RPMI7951 (cell line): ENCODE results near the gene TMIE. TPM values are rescaled to one million over a fixed set of nuclear protein-coding genes. Genes with fewer than 3 reads are reported as not detected.
"Not testable (repeated sequence)": the region's sequence is repeated elsewhere in the genome, so short reads cannot be mapped to it uniquely, and the experiment has no call there.

Source experiments
- DNase-seq: peaks from one replicate; pipeline ENCODE4 v3.0.0-alpha.2; 2012; ENCODE audit warnings: low read depth
- total RNA-seq: library from RNA; depleted of rRNA; stranded (reverse); fragments of >200 nt; shearing (Covaris generic); gene quantifications from 2 replicates; pipeline ENCODE4 v1.2.3, GENCODE V29; 2014

The TMIE gene
- total RNA-seq, 1 experiment from 2014 or later, result not detected

DNA sequence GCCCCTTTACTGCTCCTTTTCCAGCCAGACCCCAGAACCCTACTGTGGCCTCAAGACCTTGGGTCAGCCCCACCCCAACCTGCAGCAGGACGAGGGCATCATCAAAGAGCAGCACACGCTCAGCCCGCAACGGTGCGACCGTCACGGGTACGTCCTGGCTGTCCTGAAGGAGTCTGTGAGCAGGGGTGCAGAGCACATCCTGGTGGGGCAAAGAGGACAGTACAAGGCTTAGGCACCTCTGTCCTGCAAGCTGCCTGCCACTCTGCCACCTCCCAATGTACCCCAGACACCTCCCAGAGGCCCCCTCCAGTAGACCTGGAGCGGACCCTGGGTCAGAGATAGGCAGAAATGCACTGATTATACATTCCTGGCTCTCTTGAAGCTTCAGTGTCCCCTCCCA is 15.7 kb upstream of the TMIE start:
- no peak for DNase-seq

DNA sequence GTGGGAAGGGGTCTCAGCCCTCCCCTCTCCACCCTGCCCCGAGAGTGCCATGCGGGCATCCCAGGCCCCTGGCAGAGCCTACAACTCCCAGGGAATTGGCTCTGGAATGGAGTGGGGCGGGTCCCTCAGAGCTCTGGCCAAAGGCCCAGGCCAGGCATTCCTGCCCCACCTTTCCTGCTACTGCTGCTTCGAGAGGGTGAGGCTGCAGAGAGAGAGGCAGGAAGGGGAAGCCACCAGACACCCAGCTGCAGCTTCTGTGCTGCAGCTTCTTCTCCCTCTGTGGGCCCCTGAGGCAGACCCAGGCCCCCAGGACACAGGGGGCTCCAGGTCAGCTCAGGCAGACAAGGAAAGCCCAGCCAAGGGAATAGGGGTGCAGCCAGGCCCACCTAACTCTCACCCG is 10.4 kb upstream of the TMIE start:
- DNase-seq, result no peak

DNA sequence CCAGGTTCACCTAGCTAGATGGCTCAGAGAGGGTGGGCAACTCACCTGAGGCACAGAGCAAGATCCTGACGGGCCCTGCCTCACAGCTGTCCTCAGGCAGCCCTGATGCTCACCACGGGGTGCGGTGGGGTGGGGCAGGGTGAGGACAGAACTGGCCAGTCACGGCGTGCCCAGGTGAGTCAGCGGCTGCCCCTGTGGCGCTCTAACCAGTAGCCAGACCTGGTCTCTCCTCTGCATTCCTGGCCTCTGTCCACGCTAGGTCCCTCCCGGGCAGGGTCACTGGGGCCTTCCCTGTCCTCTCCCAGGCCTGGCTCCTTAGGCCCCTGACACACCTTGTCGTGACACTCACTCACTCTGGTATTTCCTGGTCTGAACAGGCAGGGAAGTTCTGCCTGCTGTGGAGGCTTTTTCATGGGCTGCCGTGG is 8.6 kb upstream of the TMIE start:
- DNase-seq, result no peak

DNA sequence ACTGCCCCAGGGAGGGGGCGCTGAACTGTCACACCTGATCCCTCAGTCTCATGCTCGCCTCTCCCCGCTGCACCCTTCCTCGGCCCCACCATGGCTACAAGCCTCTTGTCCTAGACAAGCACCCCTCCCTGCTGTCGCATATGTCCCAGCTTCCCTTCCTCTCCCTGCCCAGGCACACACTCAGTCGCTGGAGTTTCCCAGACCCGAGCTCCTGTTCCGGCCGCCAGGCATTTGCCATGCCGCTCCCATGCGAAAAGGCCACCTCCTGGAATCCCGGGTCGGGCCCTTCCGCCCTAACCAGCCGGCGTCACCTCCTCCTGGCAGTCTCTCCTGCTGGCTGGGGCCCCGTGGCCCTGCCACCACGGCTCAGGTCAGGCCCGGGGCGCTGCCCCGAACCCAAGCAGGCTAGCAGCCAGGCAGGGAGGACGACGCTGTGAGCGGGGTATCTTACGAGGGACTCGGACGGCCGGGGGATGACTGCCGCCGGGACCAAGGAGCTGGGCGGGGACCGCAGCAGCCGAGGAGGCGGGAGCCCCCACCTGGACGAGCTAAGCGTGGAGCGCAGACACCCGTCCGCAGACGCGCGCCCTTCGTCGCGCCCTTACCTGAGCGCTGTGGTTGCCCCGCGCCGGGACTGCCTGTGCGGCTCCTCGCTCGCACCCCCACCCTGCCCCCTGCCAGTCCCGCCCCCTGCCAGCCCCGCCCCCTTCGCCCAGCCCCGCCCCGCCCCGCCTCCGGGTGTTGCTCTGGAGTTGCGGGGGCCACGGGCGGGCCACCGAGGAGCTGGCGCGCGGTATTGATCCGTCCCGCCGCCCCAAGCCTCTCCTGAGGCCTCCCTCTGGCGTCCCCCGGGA is 7.9 kb upstream of the TMIE start, which contains the start of gene ALS2CL:
TSS of gene ALS2CL (minus strand) at position 642 of the 854 bp plus-strand sequence. CDS start 4,239 bp downstream, outside the sequence.
- DNase-seq, result peak; percentile 32

DNA sequence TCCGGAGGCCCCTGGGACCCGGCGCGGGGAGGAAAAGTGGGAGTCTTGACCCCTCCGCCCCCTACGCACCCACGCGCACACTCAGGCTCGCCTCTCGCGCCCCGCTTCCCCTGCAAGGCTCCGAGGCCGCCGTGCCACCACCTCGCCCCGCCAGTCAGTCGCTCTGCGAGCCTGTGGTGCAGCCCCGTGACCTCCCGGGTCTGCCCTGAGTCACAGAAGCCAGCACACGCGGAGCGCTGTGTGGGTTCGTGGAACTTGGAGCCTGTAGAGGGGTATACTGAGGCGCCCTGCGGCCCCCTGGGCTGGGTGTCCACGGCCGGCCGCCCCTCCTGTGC is 7.3 kb upstream of the TMIE start:
- DNase-seq, result no peak

DNA sequence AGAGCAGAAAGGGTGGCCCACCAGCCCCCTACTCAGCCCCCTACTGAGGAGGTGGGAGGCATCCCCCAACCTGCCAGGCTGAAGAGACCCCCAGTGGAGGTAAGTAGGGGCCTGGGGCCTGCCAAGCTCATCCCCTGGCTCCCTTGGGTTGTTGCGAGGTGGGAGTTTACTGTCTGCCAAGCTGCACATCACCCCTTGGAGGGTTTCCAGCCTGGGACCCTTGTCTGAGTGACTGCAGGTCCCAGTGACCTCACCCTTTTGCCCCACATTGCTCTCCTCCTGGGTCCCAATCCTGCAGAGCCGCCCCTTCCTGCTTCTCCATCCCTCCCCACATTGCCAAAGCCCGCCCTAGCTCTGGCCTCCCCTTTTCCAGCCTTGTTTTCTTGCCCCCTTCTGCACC is 6.7 kb upstream of the TMIE start:
- DNase-seq, result no peak

DNA sequence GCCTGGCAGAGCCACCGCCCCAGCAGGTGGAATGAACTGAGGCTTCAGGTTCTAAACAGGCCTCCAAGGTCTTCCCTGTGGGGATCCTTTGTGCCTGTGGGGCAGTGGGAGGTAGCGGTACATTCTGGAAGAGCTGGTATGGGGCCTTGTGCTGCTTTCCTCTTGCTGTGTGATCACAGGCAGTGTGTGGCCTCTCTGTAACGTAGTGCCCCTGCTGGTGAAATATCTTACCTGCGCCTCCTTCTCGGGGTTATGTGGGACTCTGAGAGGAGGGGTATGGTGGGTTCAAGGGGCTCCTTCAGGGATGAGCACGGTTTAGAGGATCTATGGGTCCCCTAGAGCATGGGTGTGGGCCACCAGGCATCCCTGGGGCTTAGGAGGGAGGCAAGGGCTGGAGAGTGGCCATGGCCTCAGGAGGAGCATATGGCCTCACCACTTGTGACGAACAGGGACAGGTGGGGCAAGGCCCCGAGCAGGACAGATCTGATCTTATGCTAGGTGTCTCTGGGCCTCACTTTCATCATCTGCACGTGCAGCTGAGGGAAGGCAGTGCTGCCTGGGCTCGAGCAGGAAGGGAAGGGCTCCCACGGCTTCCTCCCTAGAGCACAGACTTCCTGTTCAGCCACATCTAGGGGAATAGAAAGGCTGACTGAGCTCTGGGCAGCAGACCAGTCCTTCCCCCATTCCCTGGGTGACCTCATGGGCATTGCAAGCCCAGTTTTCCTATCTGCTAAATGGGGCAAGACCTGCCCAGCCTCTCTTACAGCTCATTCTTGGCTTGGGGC is 5.8 kb upstream of the TMIE start:
- no peak for DNase-seq

DNA sequence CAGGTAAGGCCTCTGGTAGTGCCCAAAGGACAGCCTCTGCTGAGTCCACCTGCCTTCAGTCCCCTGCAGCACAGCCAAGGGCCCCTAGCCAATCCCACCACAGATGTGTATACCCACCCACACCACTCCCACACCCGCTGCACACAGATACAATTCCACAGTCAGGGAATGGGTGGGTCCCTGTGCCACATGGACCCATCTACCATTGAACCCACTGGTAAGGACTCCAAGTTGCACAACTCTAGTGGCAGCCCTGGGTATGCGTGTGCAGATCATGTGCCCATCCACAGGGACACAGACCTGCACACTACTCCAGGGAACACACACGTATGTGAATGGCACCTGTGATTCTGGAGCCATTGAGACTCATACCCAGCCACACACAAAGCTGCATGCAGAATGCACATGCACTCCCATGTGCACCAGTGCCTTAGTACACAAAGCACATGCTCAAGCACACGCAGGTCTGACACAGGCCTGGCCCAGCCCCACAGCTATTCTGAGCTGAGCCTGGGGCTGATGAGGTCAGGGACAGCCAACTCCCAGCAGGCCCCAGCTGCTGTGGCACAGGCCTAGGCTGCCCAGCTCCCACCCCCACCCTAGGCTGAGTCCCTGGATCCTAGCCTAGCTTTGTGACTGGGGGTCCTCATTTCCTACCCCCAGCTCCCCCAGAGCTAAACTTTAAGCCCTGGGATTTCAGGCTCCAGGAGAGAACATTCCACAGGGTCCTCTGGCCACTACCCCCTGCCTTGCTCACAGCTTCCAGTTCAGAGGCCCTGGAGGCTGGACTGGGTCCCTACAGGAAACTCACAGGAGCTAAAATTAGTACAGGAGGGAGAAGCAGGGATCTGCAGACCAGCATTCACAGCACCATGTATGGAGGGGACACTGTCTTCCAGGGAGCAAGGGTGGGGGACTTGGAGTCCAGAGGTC is 5.0 kb upstream of the TMIE start:
- peak; percentile 53 for DNase-seq

DNA sequence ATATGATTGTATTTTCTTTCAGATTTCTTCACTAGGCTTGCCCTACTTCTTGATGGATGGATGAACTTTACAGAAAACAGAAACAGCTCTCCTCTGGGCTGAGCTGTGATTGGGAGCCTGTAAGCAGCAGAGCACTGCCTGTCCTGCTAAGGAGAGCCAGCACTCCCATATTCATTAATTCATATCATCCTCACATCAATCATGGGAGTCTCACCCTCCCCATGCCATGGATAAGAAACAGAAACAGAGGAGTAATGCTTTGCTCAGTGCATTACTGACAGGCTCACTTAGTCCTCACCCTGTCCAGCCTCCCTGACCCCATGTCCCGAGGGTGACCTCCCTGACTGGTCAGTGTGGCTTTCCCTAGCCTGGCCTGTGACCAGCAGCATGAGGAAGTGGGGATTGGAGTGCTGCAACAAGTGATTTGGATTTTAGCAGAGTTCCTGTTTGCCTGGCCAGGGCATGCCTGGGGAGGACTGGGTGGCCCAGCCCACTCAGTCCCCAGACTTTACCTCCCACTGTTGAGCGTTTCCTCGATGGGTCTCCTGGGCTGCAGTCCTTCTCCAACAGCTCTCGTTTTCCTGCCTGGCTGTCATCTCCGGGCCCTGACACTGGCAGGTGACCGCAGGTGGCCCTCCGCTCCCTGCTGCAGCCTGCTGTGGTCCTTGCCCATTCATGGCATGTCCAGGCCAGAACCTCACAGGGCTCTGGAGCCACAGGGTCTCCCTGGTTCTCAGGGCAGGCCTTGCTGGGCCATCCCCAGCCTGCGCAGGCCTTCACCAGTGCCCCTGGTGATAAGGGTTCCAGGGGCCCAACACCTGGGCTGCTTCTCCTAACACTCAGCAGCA is 1.3 kb upstream of the TMIE start:
- no peak for DNase-seq

DNA sequence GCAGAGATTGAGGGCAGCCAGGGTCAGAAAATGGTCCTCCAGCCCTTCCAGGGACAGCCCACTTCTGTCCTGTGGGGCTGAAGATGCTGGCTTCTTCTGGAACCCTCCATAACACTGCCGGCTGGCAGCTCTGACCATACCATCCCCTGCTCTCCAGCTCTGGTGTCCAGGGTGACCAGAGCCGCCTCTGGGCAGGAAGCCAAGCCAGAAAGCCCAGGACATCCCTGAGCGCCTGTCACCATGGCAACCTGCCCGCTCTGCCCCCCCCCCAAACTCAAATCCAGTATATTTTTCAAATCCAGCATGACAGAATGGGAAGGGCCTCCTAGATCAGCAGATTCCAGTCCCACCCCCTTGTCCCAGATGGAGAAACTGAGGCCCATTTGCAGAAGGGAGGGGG is 420 bp upstream of the TMIE start:
- DNase-seq, result peak; percentile 55

DNA sequence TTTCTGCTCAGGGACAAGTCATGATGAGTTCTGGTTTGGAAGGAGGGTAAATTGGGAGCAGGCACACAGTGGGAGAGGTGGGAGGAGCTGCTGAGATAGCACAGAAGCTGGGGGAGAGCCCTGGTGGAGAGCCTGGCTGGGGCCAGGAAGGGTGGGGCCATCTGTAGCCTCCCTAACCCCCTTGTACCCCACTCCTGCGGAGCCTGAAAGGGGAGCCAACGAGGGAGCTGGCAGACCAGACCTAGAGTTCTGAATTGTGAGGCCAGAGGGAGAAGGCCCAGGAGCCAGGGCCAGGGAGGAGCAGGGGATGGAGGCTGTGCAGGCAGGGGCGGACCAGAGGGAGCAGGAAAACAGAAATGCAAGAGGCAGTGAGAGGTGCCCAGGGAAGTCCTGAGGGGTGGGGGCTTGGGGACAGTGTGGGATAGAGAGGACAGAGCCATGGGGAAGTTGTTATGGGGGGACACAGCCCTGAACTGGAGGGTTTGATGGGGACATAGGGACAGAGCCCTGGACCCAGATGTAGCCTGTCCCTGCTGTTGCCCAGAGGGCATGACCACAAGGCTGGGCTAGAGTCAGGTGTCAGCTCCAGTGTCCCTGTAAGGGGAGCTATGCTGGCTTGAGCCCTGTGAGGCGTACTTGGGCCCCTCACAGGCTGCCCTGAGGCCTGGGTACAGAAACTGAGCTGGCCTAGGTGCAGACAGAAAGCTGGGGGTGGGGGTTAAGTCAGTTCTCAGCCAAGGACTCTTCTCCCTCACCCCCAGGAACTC is 1.2 kb downstream of the TMIE start:
- DNase-seq, result peak; percentile 21

DNA sequence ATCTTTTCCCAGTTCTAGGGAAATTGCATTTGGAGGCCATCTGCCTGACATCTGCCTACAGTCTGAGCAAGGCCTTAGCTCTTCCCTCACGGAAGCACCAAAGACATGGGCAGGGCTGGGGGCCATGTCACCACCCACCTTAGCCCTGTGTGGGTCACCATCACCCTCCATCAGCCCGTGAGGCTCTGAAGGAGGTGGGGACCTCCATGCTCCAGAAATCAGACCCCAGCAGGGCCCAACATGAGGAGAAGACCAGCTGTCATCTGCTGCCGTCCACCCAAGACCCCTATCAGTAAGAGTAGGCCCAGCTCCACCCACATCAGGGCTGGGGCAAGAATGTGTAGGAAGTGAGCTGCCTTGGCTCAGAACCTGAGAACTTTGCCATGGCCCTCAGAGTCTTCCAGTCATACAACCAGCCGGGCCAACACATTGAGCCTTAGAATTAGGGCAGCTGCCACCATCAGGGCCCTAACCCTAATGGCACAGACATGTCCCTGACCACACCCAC is 1.9 kb downstream of the TMIE start:
- no peak for DNase-seq

DNA sequence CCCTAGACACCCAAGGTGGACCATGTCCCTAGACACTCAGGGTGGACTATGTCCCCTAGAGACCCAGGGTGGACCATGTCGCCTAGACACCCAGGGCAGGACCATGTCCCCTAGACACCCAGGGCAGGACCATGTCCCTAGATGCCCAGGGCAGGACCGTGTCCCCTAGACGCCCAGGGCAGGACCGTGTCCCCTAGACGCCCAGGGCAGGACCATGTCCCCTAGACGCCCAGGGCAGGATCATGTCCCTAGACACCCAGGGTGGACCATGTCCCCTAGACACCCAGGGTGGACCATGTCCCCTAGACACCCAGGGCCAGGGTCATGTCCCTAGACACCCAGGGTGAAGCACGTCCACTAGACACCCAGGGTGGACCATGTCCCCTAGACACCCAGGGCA is 3.2 kb downstream of the TMIE start:
- DNase-seq, result not testable (repeated sequence)

DNA sequence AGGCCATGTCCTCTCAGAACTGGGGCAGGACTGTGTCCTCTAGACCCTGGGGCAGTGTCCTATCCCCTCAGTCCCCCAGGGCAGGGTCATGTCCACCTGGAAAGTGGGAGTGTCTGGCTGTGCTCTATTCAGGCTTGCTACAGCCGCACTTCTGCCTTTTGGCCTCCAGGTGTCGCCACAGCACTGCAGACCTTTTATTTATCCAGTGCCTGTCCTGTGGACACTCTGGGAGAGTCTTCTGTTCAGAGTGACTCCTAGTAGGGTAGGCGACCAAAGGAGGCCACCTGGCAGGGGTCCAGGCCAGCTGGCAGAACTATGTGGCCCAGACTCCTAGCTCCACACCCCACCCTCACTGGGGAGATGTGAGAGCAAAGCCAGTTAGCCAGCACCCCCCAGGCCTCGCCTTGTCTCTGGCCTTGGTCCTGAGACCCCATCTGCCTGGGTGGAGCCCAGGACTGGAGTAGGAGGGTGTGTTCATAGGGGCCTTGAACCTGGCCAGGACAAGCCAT is 3.9 kb downstream of the TMIE start:
- DNase-seq, result peak; percentile 69

DNA sequence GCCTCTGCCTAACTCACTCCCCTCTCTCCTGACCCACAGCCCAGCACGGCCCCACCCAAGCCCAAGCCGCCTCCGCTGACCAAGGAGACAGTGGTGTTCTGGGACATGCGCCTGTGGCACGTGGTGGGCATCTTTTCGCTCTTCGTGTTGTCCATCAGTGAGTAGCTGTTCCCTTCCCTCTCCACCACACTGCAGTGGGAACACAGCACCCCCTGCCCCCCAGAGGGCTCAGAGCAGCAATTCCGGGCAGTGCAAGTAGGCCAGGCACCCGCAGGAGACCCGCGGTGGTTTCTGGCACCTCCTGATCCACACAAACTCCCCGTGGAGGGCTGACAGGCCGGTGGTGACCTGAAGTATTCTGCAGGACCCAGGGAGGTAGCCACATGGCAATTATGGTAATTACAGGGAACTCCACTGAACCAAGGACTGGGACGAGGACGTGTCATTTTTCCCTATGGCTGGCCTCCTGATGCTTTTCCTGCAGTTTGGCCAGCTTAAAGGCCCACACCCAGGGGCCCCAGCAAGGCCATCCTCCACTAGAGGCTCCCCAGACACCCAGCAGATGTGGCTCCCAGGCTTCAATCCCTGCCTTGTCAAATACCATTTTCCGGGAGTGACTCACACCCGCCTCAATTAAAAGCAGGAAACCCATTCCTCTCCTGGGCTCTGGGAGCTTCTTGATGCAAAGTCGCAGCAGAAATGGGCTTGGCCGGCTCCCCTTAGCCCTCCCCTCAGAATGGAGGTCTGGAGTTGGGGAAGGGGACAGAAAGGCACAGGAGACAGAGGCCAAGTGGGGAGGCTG is 4.8 kb downstream of the TMIE start:
- DNase-seq, result peak; percentile 86

DNA sequence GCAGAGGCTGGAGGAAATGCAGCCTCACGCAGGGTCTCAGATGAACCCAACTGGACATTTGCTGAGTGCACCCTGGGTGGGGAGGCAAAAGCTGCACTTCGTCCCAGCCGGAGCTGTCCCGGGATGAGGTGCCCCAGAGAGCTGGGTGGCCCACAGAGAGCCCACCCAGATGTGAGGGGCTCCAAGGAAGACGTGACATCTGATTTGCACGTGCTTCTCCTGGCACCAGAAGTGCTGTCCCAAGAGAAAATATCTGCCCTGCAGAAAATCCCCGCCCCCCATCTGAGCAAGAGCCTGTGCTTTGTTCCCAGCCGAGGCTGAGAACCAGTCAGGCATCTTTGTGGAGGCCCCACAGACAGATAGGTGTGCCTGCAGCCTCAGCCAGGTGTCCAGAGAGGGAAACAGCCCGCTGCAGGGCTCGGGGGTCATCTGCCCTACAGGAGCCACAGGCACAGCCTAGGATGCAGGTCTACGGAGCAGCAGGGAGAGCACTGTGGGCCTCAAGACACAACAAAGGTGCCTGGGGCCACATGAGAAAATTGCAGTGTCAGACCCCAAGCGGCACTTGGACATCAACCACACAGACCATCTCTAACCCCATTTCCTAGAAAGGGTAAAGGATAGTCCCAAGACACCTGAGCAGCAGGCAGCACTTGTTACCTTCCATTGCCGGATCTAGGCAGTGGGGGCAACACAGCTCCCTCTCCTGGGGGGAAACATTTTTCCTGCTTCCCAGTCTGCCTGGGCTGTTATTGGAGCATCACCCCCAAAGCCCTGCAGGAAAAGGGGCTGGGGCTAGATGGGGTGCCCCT is 5.8 kb downstream of the TMIE start:
- no peak for DNase-seq

DNA sequence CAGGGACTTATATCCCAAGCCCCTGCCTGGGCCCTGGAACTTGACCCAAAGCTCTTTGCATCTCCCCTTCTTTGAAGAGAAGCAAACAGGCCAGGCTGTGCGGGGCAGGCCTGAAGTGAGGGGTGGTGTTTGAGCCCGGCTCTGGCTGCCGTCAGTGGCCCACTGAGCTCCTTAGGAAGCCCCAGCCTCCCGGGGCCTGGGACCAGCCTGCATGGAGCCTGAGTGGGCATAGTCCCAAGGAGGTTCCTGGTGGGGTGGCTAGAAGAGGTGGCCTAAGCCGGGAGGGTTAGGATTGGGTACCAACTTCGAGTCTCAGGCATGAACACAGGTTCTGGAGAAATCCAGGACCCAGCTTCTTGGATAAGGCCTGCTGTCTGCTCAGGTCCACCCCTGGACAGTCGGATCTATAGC is 6.4 kb downstream of the TMIE start:
- DNase-seq, result no peak
